ENCODE results near the gene SRD5A2. TPM values are rescaled to one million over a fixed set of nuclear protein-coding genes. Genes with fewer than 3 reads are reported as not detected.

SRD5A2 gene
- total and polyA plus RNA-seq, 8 donors, result 0.03 to 0.18 TPM; not detected in 6

DNA sequence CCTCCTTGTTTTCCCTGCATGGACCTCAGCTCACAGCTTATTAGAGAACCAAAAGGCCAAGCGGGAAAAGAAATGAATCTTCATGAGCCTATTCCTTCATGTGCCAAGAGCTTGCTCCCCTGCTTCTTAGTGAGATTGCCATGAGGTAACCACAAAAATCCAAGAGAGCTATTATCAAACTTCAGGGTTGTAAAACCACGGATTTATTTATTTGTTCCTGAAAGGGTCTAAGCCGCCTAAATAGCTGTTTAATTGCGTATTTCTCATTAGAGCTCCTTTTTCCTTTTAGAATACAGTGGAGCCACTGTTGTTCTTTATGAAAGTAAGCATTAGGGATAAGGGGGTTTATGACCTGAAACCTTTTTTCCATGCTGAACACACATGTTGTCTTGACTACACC lies 58.0 kb downstream of the SRD5A2 start:
- intact Hi-C loops (cut with DNase I; ENCODE audit: low total_unique reads), result no loop called here
- H3K36me3 ChIP-seq, result no peaks in the 10 kb centered on the region
- WGBS, 5 donors, result 69 to 76% (median 72%) methylated on average over 4 of the region's 4 CpGs
- H3K27ac ChIP-seq, result no peak overlapping the region
- TF ChIP-seq, protein P1, sequence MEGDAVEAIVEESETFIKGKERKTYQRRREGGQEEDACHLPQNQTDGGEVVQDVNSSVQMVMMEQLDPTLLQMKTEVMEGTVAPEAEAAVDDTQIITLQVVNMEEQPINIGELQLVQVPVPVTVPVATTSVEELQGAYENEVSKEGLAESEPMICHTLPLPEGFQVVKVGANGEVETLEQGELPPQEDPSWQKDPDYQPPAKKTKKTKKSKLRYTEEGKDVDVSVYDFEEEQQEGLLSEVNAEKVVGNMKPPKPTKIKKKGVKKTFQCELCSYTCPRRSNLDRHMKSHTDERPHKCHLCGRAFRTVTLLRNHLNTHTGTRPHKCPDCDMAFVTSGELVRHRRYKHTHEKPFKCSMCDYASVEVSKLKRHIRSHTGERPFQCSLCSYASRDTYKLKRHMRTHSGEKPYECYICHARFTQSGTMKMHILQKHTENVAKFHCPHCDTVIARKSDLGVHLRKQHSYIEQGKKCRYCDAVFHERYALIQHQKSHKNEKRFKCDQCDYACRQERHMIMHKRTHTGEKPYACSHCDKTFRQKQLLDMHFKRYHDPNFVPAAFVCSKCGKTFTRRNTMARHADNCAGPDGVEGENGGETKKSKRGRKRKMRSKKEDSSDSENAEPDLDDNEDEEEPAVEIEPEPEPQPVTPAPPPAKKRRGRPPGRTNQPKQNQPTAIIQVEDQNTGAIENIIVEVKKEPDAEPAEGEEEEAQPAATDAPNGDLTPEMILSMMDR (IDR thresholded peaks at IDR 0.05), result no peak
- no peak for TF ChIP-seq EP300 (IDR thresholded peaks at IDR 0.05)
- no peak for TF ChIP-seq POLR2AphosphoS5 (IDR thresholded peaks at IDR 0.05)
- TF ChIP-seq POLR2A (IDR thresholded peaks at IDR 0.05), result no peak
- H3K4me3 ChIP-seq, result no peak overlapping the region
- no peak for DNase-seq
- no peaks in the 10 kb centered on the region for H3K9me3 ChIP-seq
- no peaks in the 10 kb centered on the region for H3K4me1 ChIP-seq
- no peaks in the 10 kb centered on the region for H3K27me3 ChIP-seq

DNA sequence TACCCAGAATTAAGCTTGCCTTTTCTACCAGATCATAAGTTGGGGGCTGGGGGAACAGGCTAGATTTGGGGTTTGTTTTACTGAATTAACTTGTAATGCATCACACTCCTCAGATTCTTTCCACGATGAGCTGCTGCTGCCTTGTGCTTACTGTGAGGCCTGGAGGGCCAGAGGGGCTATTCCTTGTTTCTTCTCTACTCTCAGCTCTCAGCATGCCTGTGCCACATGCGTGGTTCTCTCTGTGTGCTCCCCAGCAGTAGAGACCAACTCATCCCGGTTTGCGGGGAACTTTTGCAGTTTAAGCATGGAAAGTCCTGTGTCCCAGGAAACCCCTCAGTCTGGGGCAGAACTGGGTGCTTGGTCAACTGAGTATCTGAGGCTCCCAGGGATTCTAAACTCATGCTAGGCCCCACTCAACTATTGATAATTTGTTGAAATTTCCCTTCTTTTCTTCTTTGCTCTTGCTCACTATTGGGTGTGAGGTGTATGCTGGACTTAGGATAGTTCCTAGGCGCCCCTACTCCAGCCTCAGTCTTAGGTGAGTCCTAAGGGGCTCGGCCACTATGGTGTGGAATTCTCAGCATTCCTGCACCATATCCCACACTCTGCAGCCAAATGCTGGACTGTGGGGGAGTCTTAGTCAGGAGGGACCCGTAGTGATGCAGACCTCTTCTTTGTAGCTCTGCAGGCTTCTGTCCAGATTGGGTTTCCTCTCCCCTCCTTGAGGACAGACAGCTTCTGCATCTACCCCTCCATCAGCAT lies 63.1 kb downstream of the SRD5A2 start:
- Histone ChIP-seq H3K27ac (no peak overlapping the region), H3K4me1 (no peaks in the 10 kb centered on the region), H3K4me3 (no peak overlapping the region), H3K27me3 (no peaks in the 10 kb centered on the region), H3K9me3 (no peaks in the 10 kb centered on the region), H3K36me3 (no peaks in the 10 kb centered on the region)
- no peak for DNase-seq
- intact Hi-C loops (cut with DNase I; ENCODE audit: low total_unique reads), result no loop called here
- TF ChIP-seq POLR2AphosphoS5 (IDR thresholded peaks at IDR 0.05), result no peak
- TF ChIP-seq POLR2A (IDR thresholded peaks at IDR 0.05), result no peak
- no peak for TF ChIP-seq EP300 (IDR thresholded peaks at IDR 0.05)
- TF ChIP-seq, protein P1 (IDR thresholded peaks at IDR 0.05), result no peak
- WGBS, 5 donors, result 80 to 90% (median 87%) methylated on average over 7 of the region's 7 CpGs

DNA sequence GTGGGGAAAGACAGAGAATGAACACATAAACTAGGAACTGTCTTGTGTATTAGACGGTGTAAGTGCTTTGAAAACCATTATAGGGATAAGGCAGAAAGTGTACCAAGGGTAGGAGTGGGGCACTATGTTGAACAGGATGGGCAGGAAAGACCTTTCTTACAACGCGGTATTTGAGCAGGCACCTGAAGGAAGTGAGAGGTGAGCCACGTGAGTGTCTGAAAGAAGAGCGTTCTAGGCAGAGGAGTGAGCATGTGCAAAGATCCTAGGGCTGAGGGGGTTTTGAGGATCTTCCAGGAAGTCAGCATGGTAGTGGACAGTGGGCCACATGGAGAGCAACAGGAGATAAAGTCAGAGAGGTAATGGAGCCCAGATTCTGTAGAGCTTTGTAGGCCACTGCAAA lies 65.2 kb downstream of the SRD5A2 start:
- TF ChIP-seq POLR2A (IDR thresholded peaks at IDR 0.05) (no peak), POLR2AphosphoS5 (IDR thresholded peaks at IDR 0.05) (no peak), EP300 (IDR thresholded peaks at IDR 0.05) (no peak)
- TF ChIP-seq, protein P1 (IDR thresholded peaks at IDR 0.05), result no peak
- no peaks in the 10 kb centered on the region for H3K4me1 ChIP-seq
- H3K36me3 ChIP-seq, result no peaks in the 10 kb centered on the region
- H3K4me3 ChIP-seq, result no peak overlapping the region
- intact Hi-C loops (cut with DNase I; ENCODE audit: low total_unique reads), result no loop called here
- no peaks in the 10 kb centered on the region for H3K9me3 ChIP-seq
- 86 to 93% (median 89%) methylated on average over 5 of the region's 5 CpGs for WGBS, 5 donors
- no peak overlapping the region for H3K27ac ChIP-seq
- no peak for DNase-seq
- H3K27me3 ChIP-seq, result no peaks in the 10 kb centered on the region

DNA sequence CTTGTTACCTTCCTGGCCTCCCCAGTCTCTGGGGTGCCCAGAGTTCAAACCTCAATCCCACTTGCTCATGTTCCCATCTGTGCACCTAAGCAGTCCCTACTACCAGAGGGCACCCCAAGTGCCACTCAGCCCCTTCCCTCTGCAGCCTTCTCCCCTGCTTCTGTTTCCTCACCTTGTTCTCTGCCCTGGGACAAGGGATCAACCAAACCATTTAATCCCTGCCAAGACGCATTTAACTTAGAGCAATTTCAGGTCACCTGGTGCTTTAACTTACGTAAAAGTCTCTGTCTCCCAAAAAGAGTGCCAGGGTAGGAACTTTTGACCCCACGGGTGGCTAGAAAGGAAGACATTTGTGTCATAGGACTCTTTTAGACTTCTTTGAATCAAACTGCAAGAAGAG lies 67.2 kb downstream of the SRD5A2 start:
- TF ChIP-seq, protein P1 (IDR thresholded peaks at IDR 0.05), result no peak
- TF ChIP-seq POLR2AphosphoS5 (IDR thresholded peaks at IDR 0.05), result no peak
- TF ChIP-seq EP300 (IDR thresholded peaks at IDR 0.05), result no peak
- no peak for TF ChIP-seq POLR2A (IDR thresholded peaks at IDR 0.05)
- WGBS, 5 donors, result 85 to 97% (median 90%) methylated on average over 3 of the region's 3 CpGs
- intact Hi-C loops (cut with DNase I; ENCODE audit: low total_unique reads), result no loop called here

More for the DNA sequence above, 67.2 kb downstream of the SRD5A2 start:
- H3K4me3 ChIP-seq, result no peak overlapping the region
- H3K4me1 ChIP-seq, result no peaks in the 10 kb centered on the region
- H3K9me3 ChIP-seq, result no peaks in the 10 kb centered on the region
- no peaks in the 10 kb centered on the region for H3K36me3 ChIP-seq
- no peak for DNase-seq
- no peak overlapping the region for H3K27ac ChIP-seq
- no peaks in the 10 kb centered on the region for H3K27me3 ChIP-seq
